ENCODE data around the gene TAMALIN.

DNA sequence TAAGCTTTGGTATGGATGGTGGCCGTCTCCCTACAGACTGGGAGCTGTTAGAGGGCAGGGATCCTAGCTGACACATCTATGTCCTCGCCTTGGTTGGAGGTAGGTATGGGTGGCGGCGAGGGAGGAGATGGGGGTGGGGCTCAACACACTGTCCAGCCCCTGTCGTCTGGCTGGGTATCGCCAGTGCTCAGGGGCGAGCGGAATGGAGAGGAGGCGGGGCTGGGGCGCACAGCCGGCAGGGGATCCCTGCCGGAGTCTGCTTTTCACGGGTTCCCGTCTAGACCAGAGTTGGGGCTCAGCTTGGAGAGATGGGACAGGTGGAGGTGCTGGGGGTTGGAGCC, 16.1 kb downstream of the TAMALIN start:
- TF ChIP-seq POLR2A (IDR thresholded peaks at IDR 0.05) = no peak
- TF ChIP-seq, protein P1, sequence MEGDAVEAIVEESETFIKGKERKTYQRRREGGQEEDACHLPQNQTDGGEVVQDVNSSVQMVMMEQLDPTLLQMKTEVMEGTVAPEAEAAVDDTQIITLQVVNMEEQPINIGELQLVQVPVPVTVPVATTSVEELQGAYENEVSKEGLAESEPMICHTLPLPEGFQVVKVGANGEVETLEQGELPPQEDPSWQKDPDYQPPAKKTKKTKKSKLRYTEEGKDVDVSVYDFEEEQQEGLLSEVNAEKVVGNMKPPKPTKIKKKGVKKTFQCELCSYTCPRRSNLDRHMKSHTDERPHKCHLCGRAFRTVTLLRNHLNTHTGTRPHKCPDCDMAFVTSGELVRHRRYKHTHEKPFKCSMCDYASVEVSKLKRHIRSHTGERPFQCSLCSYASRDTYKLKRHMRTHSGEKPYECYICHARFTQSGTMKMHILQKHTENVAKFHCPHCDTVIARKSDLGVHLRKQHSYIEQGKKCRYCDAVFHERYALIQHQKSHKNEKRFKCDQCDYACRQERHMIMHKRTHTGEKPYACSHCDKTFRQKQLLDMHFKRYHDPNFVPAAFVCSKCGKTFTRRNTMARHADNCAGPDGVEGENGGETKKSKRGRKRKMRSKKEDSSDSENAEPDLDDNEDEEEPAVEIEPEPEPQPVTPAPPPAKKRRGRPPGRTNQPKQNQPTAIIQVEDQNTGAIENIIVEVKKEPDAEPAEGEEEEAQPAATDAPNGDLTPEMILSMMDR (IDR thresholded peaks at IDR 0.05) = no peak

Data from esophagus squamous epithelium (tissue), 4 donors.